Activated B cell treated with CpG ODN at 0.5 μM for 24 hours (primary cell): ENCODE measurements around the gene AIPL1. TPM values are rescaled to one million over a fixed set of nuclear protein-coding genes. Genes with fewer than 3 reads are reported as not detected.

Experiments
- ATAC-seq: fragments of 200-7000 bp; cut with Tn5 transposase; one replicate; pipeline ENCODE4 v1.10.0; 2021; ENCODE audit warnings: low read depth, mild to moderate bottlenecking, moderate library complexity
- CTCF ChIA-PET: fragments of 350-600 bp; sonication (Branson Sonifier 250); formaldehyde crosslinking; loops from one replicate; lab custom pipeline; 2021; ENCODE audit warnings: antibody characterized with exemption; lab: Charles Lee
- POLR2A ChIA-PET: fragments of 350-600 bp; sonication (Branson Sonifier 250); formaldehyde crosslinking; loops from one replicate; lab custom pipeline; 2021; ENCODE audit warnings: antibody characterized with exemption; lab: Charles Lee
- DNase-seq: peaks from one replicate; pipeline ENCODE4 v3.0.0; 2022
- H3K27ac Mint-ChIP-seq: one replicate; pipeline ENCODE4 v1.8.0; 2020; ENCODE audit warnings: mixed read lengths
- H3K27me3 Mint-ChIP-seq: one replicate; pipeline ENCODE4 v1.8.0; 2021; ENCODE audit warnings: mixed read lengths
- H3K36me3 Mint-ChIP-seq: one replicate; pipeline ENCODE4 v1.8.0; 2021; ENCODE audit warnings: low read depth, mixed read lengths
- H3K4me1 Mint-ChIP-seq: one replicate; pipeline ENCODE4 v1.8.0; 2021; ENCODE audit warnings: mixed read lengths
- H3K4me3 Mint-ChIP-seq: one replicate; pipeline ENCODE4 v1.8.0; 2020; ENCODE audit warnings: mild to moderate bottlenecking, mixed read lengths
- H3K9me3 Mint-ChIP-seq: one replicate; pipeline ENCODE4 v1.8.0; 2020; ENCODE audit warnings: mixed read lengths
- CTCF ChIP-seq: fragments of 200-600 bp; IDR thresholded peaks from one replicate; pipeline ENCODE4 v1.8.0; 2022; ENCODE audit warnings: antibody characterized with exemption, mild to moderate bottlenecking
- intact Hi-C: fragments of 100-400 bp; cut with micrococcal nuclease; formaldehyde crosslinking; loops from one replicate; pipeline ENCODE4 v1.15.1; 2024
- total RNA-seq: library from RNA; stranded (reverse); gene quantifications from 2 replicates; pipeline ENCODE4 v1.2.3, GENCODE V29; 2022

Gene AIPL1
- total RNA-seq, 1 donor from 2014 or later = not detected

GRCh38 chr17:6449307-6449706, 14.4 kb upstream of the AIPL1 start:
- DNase-seq = no peak
- Mint-ChIP-seq H3K36me3 (no peaks in the 10 kb centered on the region), H3K4me3 (no peak overlapping the region), H3K4me1 (peaks cover 29% of the 10 kb centered on the region), H3K27ac (no peak overlapping the region), H3K27me3 (no peaks in the 10 kb centered on the region), H3K9me3 (no peaks in the 10 kb centered on the region)
- TF ChIP-seq CTCF = no peak
- ChIA-PET CTCF (no interaction called here), POLR2A (no interaction called here)
- intact Hi-C loops = no loop called here
- ATAC-seq = no peak

- no peak overlapping the region for H3K27ac Mint-ChIP-seq
- ChIA-PET POLR2A (no interaction called here), CTCF (no interaction called here)
- no peak for ATAC-seq
- no peak for TF ChIP-seq CTCF
- intact Hi-C loops = no loop called here
- no peak for DNase-seq
- H3K4me3 Mint-ChIP-seq = no peak overlapping the region
- H3K27me3 Mint-ChIP-seq = no peaks in the 10 kb centered on the region
- no peaks in the 10 kb centered on the region for H3K9me3 Mint-ChIP-seq
- no peaks in the 10 kb centered on the region for H3K36me3 Mint-ChIP-seq
- peaks cover 30% of the 10 kb centered on the region for H3K4me1 Mint-ChIP-seq
These were observed 13.6 kb upstream of the AIPL1 start for GRCh38 chr17:6448473-6448872.

GRCh38 chr17:6446516-6447100, 11.7 kb upstream of the AIPL1 start:
- intact Hi-C loops = no loop called here
- POLR2A ChIA-PET = no interaction called here

GRCh38 chr17:6444571-6445335, 9.8 kb upstream of the AIPL1 start:
- intact Hi-C loops = loop anchor here (1.0 to 5.0 kb wide), 4 partner anchors 11 to 1993 kb away; partner anchors contain the start of genes KIAA0753, NDEL1, RNASEK and TXNDC17
- peaks cover 6% of the 10 kb centered on the region for H3K27me3 Mint-ChIP-seq
- peak overlapping the region; percentile 86 for H3K4me3 Mint-ChIP-seq
- ChIA-PET CTCF (interaction anchor here (1.1 to 2.4 kb wide), 2 partner anchors 9 to 855 kb away, joined by 3 to 9 read pairs; no protein-coding TSS in a partner anchor), POLR2A (interaction anchor here (0.9 to 1.4 kb wide), 2 partner anchors 11 to 860 kb away, joined by 3 to 5 read pairs; no protein-coding TSS in a partner anchor)
- peaks cover 13% of the 10 kb centered on the region for H3K4me1 Mint-ChIP-seq
- ATAC-seq (no peak), DNase-seq (no peak)
- no peak for TF ChIP-seq CTCF
- H3K36me3 Mint-ChIP-seq = no peaks in the 10 kb centered on the region
- no peaks in the 10 kb centered on the region for H3K9me3 Mint-ChIP-seq
- H3K27ac Mint-ChIP-seq = peak overlapping the region; percentile 63

More at GRCh38 chr17:6446516-6447100, 11.7 kb upstream of the AIPL1 start:
- Mint-ChIP-seq H3K27me3 (no peaks in the 10 kb centered on the region), H3K4me3 (no peak overlapping the region), H3K4me1 (peaks cover 20% of the 10 kb centered on the region), H3K27ac (no peak overlapping the region), H3K9me3 (no peaks in the 10 kb centered on the region), H3K36me3 (no peaks in the 10 kb centered on the region)
- no peak for DNase-seq
- ATAC-seq = no peak
- no peak for TF ChIP-seq CTCF
- CTCF ChIA-PET = interaction anchor here (2.4 kb wide), 1 partner anchor 11 kb away, joined by 9 read pairs; no protein-coding TSS in a partner anchor
